A549 (cell line): ENCODE measurements around the gene PNPLA3.

Experiments
- BHLHE40 ChIP-seq: IDR thresholded peaks from 2 replicates; pipeline ENCODE4 v1.6.1; 2012; ENCODE audit warnings: low read depth, low read length, inconsistent platforms
- CHD2 ChIP-seq: fragments of 150-350 bp; IDR thresholded peaks from 2 replicates; pipeline ENCODE4 v1.6.1; 2014; ENCODE audit warnings: low read length; ENCODE audit not compliant: partially characterized antibody
- CHD4 ChIP-seq: fragments of 200-600 bp; sonication (generic); IDR thresholded peaks from 2 replicates; pipeline ENCODE4 v1.6.1; 2016; ENCODE audit warnings: antibody characterized with exemption, mild to moderate bottlenecking, borderline replicate concordance
- CTCF ChIP-seq: fragments of >200 bp; sonication (Bioruptor Twin); formaldehyde crosslinking; IDR thresholded peaks from 3 replicates; pipeline ENCODE4 v1.5.1; 2016
- EHMT2 ChIP-seq: fragments of 200-600 bp; sonication (generic); IDR thresholded peaks from 2 replicates; pipeline ENCODE4 v1.6.1; 2016; ENCODE audit warnings: antibody characterized with exemption, low read depth, mild to moderate bottlenecking, moderate library complexity
- HOXA7 ChIP-seq: fragments of 250-450 bp; sonication (Bioruptor Pico); IDR thresholded peaks from 2 replicates; pipeline ENCODE4 v1.5.0; 2020; ENCODE audit warnings: mild to moderate bottlenecking, moderate library complexity
- JUN ChIP-seq, 2 experiments: fragments of >200 bp; sonication (Bioruptor Twin); formaldehyde crosslinking; IDR thresholded peaks; 2 replicates in 1 of 2; 3 replicates in 1 of 2; pipeline ENCODE4 v1.6.1; 2016 to 2017
- RAD21 ChIP-seq, 2 experiments: fragments of >200 bp in 1 of 2; sonication (Bioruptor Twin) in 1 of 2; formaldehyde crosslinking in 1 of 2; IDR thresholded peaks in 1 of 2; conservative IDR thresholded peaks in 1 of 2; 2 replicates in 1 of 2; 3 replicates in 1 of 2; pipeline ENCODE4 v1.6.1; 2012 to 2018; ENCODE audit warnings: inconsistent platforms in 1 of 2
- SREBF2 ChIP-seq: fragments of 450-650 bp; IDR thresholded peaks from 2 replicates; pipeline ENCODE4 v1.6.1; 2014; ENCODE audit warnings: mild to moderate bottlenecking, moderate library complexity

- TF ChIP-seq BHLHE40 (no peak), CTCF (no peak), CHD2 (no peak), JUN (IDR thresholded peaks at IDR 0.05) (no peak), EHMT2 (no peak), CHD4 (no peak), RAD21 (conservative IDR thresholded peaks at IDR 0.05 in 1 of 2, IDR thresholded peaks at IDR 0.05 in 1 of 2) (no peak), SREBF2 (no peak), HOXA7 (CRISPR knock-in tag) (no peak)
Measured at GRCh38 chr22:43964314-43964857, 40.8 kb downstream of the PNPLA3 start.
